Measurements from ENCODE around the gene ITPR1.
"Not testable (repeated sequence)": the region's sequence is repeated elsewhere in the genome, so short reads cannot be mapped to it uniquely, and the experiment has no call there.

The ITPR1 gene

DNA sequence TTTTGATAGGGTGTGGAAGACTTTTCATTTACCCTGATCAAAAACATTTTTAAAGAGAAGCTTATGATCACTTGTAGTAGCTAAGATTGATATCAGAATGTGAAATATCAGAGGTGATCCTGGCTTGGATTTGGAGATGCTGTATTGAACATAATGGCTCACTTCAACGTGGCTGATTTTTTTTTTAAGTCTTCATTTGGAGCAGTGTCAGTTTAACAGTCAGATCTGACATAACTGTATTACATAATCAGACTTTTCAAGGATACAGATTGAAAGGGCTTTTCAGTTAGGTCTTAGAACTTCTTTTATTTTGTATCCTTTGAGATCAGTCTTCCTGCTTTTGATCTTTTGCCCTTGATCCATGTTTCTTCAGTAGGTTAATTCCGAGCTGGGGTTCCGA, 98.5 kb downstream of the ITPR1 start:
- H3K4me3 ChIP-seq (ENCODE audit: low read depth in 1 of 2, low read length in 2 of 2) = no peak overlapping the region
- H3K9ac ChIP-seq (ENCODE audit: low read length) = no peak overlapping the region
- no peaks in the 10 kb centered on the region for H3K27me3 ChIP-seq (ENCODE audit: control insufficient read depth in 1 of 2, insufficient read depth in 2 of 2, low read length in 2 of 2)
- H3K4me1 ChIP-seq (ENCODE audit: insufficient read depth, low read length) = peaks cover 22% of the 10 kb centered on the region
- no peaks in the 10 kb centered on the region for H3K36me3 ChIP-seq (ENCODE audit: insufficient read depth, low read length)
- no peaks in the 10 kb centered on the region for H3K9me3 ChIP-seq (ENCODE audit: low read length)
- no peak overlapping the region for H3K27ac ChIP-seq (ENCODE audit: low read depth, low read length)

DNA sequence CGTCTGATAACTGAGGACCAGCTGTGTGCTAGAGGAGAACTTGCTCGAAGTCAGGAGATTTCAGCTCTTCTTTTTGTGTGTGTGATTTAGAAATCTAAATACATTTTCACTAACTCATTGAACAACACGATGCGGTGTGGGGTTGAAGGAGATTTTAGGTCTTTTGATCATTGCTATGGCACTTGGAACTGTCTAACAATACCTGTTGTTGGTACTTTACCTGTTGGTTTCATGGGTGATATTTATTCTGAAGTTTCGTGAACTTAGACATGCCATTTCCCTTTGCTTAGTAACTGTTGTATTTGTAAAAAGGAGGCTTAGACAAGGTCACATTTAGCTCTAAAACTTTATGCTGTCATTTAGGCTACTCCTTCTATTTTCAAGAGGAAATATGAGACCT, 99.9 kb downstream of the ITPR1 start:
- Histone ChIP-seq H3K4me1 (ENCODE audit: insufficient read depth, low read length) (peaks cover 18% of the 10 kb centered on the region), H3K27me3 (ENCODE audit: control insufficient read depth in 1 of 2, insufficient read depth in 2 of 2, low read length in 2 of 2) (no peaks in the 10 kb centered on the region), H3K4me3 (ENCODE audit: low read depth in 1 of 2, low read length in 2 of 2) (no peak overlapping the region), H3K9me3 (ENCODE audit: low read length) (no peaks in the 10 kb centered on the region), H3K9ac (ENCODE audit: low read length) (no peak overlapping the region), H3K27ac (ENCODE audit: low read depth, low read length) (no peak overlapping the region), H3K36me3 (ENCODE audit: insufficient read depth, low read length) (no peaks in the 10 kb centered on the region)

DNA sequence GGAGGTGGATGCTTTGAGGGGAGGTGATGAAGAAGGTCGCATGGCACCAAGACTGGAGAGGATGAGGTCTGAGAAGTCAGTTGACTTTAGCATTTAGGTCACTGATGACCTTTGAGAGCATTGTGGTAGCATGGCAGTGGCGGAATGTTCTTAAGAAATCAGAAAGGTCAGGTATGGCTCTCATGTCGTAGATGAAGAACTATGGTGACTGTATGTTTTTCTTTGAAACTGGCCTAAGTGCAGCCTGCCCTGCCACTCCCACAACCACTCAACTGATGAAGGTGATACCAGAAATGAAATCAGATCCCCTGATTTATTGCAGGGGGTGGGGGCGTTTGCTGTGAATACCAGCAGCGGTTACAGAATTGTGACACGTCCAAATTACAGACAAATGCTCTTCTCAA, 102.6 kb downstream of the ITPR1 start:
- no peaks in the 10 kb centered on the region for H3K9me3 ChIP-seq (ENCODE audit: low read length)

DNA sequence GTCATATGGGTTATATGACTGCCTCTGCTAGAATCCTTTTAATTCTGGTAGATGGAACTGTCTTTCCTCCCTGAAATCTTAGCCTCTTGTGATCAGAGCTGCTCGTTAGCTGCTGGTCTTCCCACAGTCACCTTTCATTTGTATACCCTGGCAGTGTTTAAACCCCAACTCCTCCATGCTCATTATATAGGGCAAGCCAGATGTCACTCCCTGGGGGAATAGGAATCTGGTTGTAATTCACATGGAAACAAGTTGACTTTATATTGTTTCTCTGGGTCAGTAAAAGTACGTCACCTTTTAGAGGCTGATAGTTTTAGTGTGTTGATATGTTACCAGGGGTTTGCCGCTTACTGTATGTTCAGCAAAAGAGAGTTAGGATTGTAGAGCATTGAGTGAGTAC, 103.5 kb downstream of the ITPR1 start:
- H3K27me3 ChIP-seq (ENCODE audit: control insufficient read depth in 1 of 2, insufficient read depth in 2 of 2, low read length in 2 of 2) = no peaks in the 10 kb centered on the region
- H3K9me3 ChIP-seq (ENCODE audit: low read length) = no peaks in the 10 kb centered on the region
- no peak overlapping the region for H3K4me3 ChIP-seq (ENCODE audit: low read depth in 1 of 2, low read length in 2 of 2)
- H3K36me3 ChIP-seq (ENCODE audit: insufficient read depth, low read length) = no peaks in the 10 kb centered on the region
- H3K9ac ChIP-seq (ENCODE audit: low read length) = no peak overlapping the region
- no peak overlapping the region for H3K27ac ChIP-seq (ENCODE audit: low read depth, low read length)
- H3K4me1 ChIP-seq (ENCODE audit: insufficient read depth, low read length) = peaks cover 11% of the 10 kb centered on the region

More for the DNA sequence above, 102.6 kb downstream of the ITPR1 start:
- H3K36me3 ChIP-seq (ENCODE audit: insufficient read depth, low read length) = no peaks in the 10 kb centered on the region
- no peaks in the 10 kb centered on the region for H3K27me3 ChIP-seq (ENCODE audit: control insufficient read depth in 1 of 2, insufficient read depth in 2 of 2, low read length in 2 of 2)
- no peak overlapping the region for H3K4me3 ChIP-seq (ENCODE audit: low read depth in 1 of 2, low read length in 2 of 2)
- no peak overlapping the region for H3K27ac ChIP-seq (ENCODE audit: low read depth, low read length)
- peaks cover 11% of the 10 kb centered on the region for H3K4me1 ChIP-seq (ENCODE audit: insufficient read depth, low read length)
- H3K9ac ChIP-seq (ENCODE audit: low read length) = no peak overlapping the region

DNA sequence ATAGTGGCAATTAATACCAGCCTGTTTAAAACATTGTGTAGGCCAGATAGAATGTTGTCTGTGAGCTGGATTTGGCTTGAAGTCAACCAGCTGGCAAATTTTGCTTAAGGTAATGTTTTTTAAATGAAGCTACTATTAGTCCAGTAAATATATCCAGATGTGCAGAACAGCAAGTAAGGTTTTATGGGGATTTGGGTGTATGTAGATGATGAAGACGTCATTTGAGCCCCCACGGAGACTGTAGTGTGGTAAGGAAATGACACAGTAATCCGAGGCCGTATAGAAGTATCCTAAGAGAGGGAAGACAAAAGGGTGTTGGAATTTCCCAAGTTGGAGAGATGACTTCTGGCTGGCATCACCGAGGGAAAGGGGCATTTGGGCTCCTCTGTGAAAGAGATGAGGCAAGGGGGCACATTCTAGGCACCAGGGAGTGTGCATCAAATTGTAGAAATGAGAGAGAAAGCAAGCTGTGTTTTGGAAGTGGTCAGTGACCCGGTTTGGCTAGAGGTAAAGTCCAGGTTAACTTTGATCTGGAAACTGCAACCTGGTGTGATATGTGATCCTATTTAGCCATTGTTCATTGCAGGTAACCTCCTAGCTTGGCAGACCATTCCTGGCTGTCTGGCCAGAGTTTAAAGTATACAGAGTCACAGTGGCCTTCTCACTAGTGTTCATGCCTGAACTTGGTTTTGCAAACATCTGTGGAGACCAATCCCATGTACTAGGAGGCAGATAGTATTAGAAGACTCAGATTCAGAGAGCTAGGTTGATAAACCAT, 104.2 kb downstream of the ITPR1 start:
- Histone ChIP-seq H3K36me3 (ENCODE audit: insufficient read depth, low read length) (no peaks in the 10 kb centered on the region), H3K9ac (ENCODE audit: low read length) (no peak overlapping the region), H3K9me3 (ENCODE audit: low read length) (no peaks in the 10 kb centered on the region), H3K4me1 (ENCODE audit: insufficient read depth, low read length) (peaks cover 11% of the 10 kb centered on the region), H3K27ac (ENCODE audit: low read depth, low read length) (no peak overlapping the region), H3K4me3 (ENCODE audit: low read depth in 1 of 2, low read length in 2 of 2) (no peak overlapping the region), H3K27me3 (ENCODE audit: control insufficient read depth in 1 of 2, insufficient read depth in 2 of 2, low read length in 2 of 2) (no peaks in the 10 kb centered on the region)

DNA sequence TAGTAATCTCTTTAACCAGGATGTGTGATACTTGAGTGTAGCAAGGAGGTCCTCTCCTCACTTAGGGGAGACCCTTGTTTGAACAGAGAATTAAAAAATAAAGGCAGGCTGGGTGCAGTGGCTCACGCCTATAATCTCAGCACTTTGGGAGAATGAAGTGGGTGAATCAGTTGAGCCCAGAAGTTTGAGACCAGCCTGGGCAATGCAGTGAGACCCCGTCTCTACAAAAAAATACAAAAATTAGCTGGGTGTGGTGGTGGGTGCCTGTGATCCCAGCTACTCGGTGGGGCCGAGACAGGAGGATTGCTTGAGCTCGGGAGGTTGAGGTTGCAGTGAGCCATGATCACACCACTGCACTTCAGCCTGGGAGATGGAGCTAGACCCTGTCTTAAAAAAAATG, 105.1 kb downstream of the ITPR1 start:
- not testable (repeated sequence) for H3K9ac ChIP-seq (ENCODE audit: low read length); H3K4me3 ChIP-seq (ENCODE audit: low read depth in 1 of 2, low read length in 2 of 2); H3K36me3 ChIP-seq (ENCODE audit: insufficient read depth, low read length); H3K27ac ChIP-seq (ENCODE audit: low read depth, low read length); H3K9me3 ChIP-seq (ENCODE audit: low read length); H3K27me3 ChIP-seq (ENCODE audit: control insufficient read depth in 1 of 2, insufficient read depth in 2 of 2, low read length in 2 of 2)
- H3K4me1 ChIP-seq (ENCODE audit: insufficient read depth, low read length) = peaks cover 11% of the 10 kb centered on the region

DNA sequence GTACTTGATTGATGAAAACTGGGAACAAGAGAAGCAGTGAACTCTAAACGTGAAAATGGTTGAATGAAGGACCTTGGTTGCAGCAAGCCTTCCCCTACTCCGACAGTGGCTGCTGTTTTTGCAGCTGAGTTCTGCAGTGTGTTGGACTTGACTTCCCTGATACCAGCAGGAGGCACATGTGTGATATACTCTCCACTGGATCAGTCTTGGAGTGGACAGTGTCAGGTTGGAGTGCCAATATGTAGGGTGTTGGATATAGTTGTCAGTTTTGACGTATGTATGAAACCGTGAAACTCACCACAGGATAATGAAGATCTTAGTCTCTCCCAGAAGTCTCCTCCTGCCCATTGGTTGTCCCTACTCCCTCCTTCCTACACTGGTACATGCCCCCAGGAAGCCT, 106.5 kb downstream of the ITPR1 start:
- Histone ChIP-seq H3K9me3 (ENCODE audit: low read length) (no peaks in the 10 kb centered on the region), H3K9ac (ENCODE audit: low read length) (no peak overlapping the region), H3K4me3 (ENCODE audit: low read depth in 1 of 2, low read length in 2 of 2) (no peak overlapping the region), H3K27me3 (ENCODE audit: control insufficient read depth in 1 of 2, insufficient read depth in 2 of 2, low read length in 2 of 2) (no peaks in the 10 kb centered on the region), H3K36me3 (ENCODE audit: insufficient read depth, low read length) (no peaks in the 10 kb centered on the region), H3K27ac (ENCODE audit: low read depth, low read length) (no peak overlapping the region), H3K4me1 (ENCODE audit: insufficient read depth, low read length) (peaks cover 11% of the 10 kb centered on the region)

DNA sequence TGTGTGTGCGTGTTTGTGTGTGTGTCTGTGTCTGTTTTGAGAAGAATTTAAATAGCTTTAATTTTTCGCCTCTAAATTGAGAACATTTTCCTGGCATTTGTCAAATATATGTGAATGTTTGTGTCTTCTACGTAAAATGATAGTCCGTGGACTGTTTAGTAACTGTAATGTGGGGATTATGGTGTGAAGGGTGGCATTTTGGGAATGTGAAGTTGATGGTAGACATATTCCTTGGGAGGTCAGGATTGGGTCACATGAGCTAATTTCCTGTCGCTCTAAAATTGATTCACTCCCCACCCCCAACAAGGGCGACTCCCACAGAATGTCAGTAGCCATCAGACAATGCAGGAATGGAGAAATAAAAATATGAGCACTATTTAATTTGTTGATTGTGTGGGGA, 107.3 kb downstream of the ITPR1 start:
- Histone ChIP-seq H3K9me3 (ENCODE audit: low read length) (no peaks in the 10 kb centered on the region), H3K9ac (ENCODE audit: low read length) (no peak overlapping the region), H3K4me1 (ENCODE audit: insufficient read depth, low read length) (peaks cover 11% of the 10 kb centered on the region), H3K27me3 (ENCODE audit: control insufficient read depth in 1 of 2, insufficient read depth in 2 of 2, low read length in 2 of 2) (no peaks in the 10 kb centered on the region), H3K27ac (ENCODE audit: low read depth, low read length) (no peak overlapping the region), H3K4me3 (ENCODE audit: low read depth in 1 of 2, low read length in 2 of 2) (no peak overlapping the region), H3K36me3 (ENCODE audit: insufficient read depth, low read length) (no peaks in the 10 kb centered on the region)

DNA sequence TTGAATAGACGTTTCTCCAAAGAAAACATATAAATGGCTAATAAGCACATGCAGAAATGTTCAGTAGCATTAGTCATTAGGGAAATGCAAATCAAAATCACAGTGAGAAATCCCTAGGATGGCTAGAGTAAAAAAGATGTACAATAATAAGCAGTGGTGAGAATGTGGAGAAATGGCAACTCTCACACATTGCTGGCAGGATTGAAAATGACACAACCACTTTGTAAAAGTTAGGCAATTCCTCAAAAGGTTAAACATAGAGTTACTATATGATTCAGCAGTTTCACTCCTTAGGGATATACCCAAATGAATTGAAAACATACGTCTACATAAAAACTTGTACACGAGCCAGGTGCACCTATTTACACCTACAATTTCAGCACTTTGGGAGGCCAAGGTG, 108.7 kb downstream of the ITPR1 start:
- Histone ChIP-seq H3K9me3 (ENCODE audit: low read length) (no peaks in the 10 kb centered on the region), H3K4me3 (ENCODE audit: low read depth in 1 of 2, low read length in 2 of 2) (no peak overlapping the region), H3K27me3 (ENCODE audit: control insufficient read depth in 1 of 2, insufficient read depth in 2 of 2, low read length in 2 of 2) (no peaks in the 10 kb centered on the region), H3K9ac (ENCODE audit: low read length) (no peak overlapping the region), H3K27ac (ENCODE audit: low read depth, low read length) (no peak overlapping the region), H3K36me3 (ENCODE audit: insufficient read depth, low read length) (no peaks in the 10 kb centered on the region), H3K4me1 (ENCODE audit: insufficient read depth, low read length) (peaks cover 18% of the 10 kb centered on the region)

DNA sequence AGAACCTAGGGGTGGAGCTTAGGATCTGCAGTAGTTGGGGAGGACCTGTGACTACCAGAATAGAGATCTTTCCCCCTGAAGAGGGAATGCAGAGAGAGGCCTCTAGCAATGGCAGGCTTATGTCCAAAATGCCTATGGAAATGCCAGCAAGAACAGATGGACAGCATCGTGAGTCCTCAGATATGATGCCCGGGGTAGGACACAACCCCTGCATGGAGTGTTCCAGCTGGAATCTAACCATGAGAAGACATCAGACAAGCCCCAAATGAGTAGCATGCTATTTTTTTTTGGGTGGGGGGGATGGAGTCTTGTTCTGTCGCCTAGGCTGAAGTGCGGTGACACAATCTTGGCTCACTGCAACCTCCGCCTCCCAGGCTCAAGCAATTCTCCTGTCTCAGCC, 111.5 kb downstream of the ITPR1 start:
- Histone ChIP-seq H3K27ac (ENCODE audit: low read depth, low read length) (no peak overlapping the region), H3K9ac (ENCODE audit: low read length) (no peak overlapping the region), H3K27me3 (ENCODE audit: control insufficient read depth in 1 of 2, insufficient read depth in 2 of 2, low read length in 2 of 2) (no peaks in the 10 kb centered on the region), H3K4me1 (ENCODE audit: insufficient read depth, low read length) (peaks cover 21% of the 10 kb centered on the region), H3K9me3 (ENCODE audit: low read length) (no peaks in the 10 kb centered on the region), H3K4me3 (ENCODE audit: low read depth in 1 of 2, low read length in 2 of 2) (no peak overlapping the region), H3K36me3 (ENCODE audit: insufficient read depth, low read length) (no peaks in the 10 kb centered on the region)

DNA sequence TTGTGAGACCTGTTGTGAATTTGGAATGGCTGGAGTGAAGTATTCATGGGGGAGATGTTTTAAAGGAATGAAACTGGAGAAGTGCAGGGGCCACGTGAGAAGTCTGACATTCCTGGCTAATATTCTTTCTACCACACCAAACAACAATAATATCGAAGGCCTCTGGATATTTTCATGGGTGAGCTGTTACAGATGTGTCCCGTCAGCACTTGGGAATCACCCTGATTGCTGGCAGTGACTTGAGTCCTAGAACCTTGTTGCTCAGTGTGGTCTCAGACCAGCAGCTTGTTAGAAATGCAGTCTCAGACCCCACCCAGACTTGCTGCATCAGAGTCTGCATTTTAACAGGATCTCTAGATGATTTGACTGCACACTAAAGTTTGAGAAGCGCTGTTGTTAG, 113.8 kb downstream of the ITPR1 start:
- Histone ChIP-seq H3K36me3 (ENCODE audit: insufficient read depth, low read length) (no peaks in the 10 kb centered on the region), H3K9me3 (ENCODE audit: low read length) (no peaks in the 10 kb centered on the region), H3K4me3 (ENCODE audit: low read depth in 1 of 2, low read length in 2 of 2) (no peak overlapping the region), H3K9ac (ENCODE audit: low read length) (no peak overlapping the region), H3K27me3 (ENCODE audit: control insufficient read depth in 1 of 2, insufficient read depth in 2 of 2, low read length in 2 of 2) (no peaks in the 10 kb centered on the region), H3K27ac (ENCODE audit: low read depth, low read length) (no peak overlapping the region), H3K4me1 (ENCODE audit: insufficient read depth, low read length) (peaks cover 21% of the 10 kb centered on the region)

DNA sequence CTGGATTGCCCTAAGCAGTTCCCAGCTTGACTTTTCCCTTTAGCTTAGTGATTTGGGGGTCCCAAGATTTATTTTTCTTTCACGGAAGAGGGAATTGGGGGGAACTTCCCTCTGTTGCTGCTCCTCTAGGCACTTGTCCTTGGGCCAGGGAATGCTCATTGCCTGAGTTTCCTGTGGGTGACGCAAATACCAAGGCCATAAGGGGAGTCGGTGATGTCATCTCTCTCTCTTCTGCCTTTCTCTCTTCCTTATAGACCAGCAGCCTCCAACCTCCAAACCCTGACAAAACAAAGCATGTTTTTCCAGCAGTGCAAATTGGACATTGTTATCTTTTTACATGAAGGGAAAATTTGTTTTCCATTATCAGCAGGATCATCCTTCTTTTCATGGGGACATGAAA, 120.2 kb downstream of the ITPR1 start:
- Histone ChIP-seq H3K9ac (ENCODE audit: low read length) (no peak overlapping the region), H3K27me3 (ENCODE audit: control insufficient read depth in 1 of 2, insufficient read depth in 2 of 2, low read length in 2 of 2) (no peaks in the 10 kb centered on the region), H3K4me1 (ENCODE audit: insufficient read depth, low read length) (no peaks in the 10 kb centered on the region), H3K36me3 (ENCODE audit: insufficient read depth, low read length) (no peaks in the 10 kb centered on the region), H3K9me3 (ENCODE audit: low read length) (no peaks in the 10 kb centered on the region), H3K4me3 (ENCODE audit: low read depth in 1 of 2, low read length in 2 of 2) (no peak overlapping the region), H3K27ac (ENCODE audit: low read depth, low read length) (no peak overlapping the region)
